Panc1 (cell line): ENCODE results near the gene SREK1IP1. TPM values are rescaled to one million over a fixed set of nuclear protein-coding genes. Genes with fewer than 3 reads are reported as not detected.

Experiments
- ATAC-seq: fragments of 200-7000 bp; cut with Tn5 transposase; 2 replicates; pipeline ENCODE4 v1.9.1; 2020; ENCODE audit warnings: mild to moderate bottlenecking, moderate library complexity
- BruUV-seq: library from RNA; stranded (reverse); fragments of 400-500 nt; replicated peaks from 2 replicates; lab custom pipeline; 2021; lab: Mats Ljungman, UMichigan
- CTCF ChIA-PET: fragments of 300-600 bp; sonication (Branson Sonifier 250); formaldehyde crosslinking; loops from one replicate; lab custom pipeline; 2022; ENCODE audit warnings: antibody characterized with exemption; lab: Charles Lee
- POLR2A ChIA-PET: fragments of 300-600 bp; sonication (Branson Sonifier 250); formaldehyde crosslinking; loops from one replicate; lab custom pipeline; 2022; ENCODE audit warnings: antibody characterized with exemption; lab: Charles Lee
- DNase-seq: peaks from one replicate; pipeline ENCODE4 v3.0.0-alpha.2; 2010; ENCODE audit warnings: low read depth, low spot score
- H3K27ac ChIP-seq: 2 replicates; pipeline ENCODE4 v1.5.1; 2011; ENCODE audit warnings: mild to moderate bottlenecking, low read length, inconsistent platforms
- H3K27me3 ChIP-seq: fragments of 200-500 bp; sonication (Bioruptor generic); 2 replicates; pipeline ENCODE4 v1.6.0; 2014; ENCODE audit warnings: low read length, inconsistent platforms; ENCODE audit not compliant: control insufficient read depth, insufficient read depth
- H3K36me3 ChIP-seq: fragments of 200-500 bp; sonication (Bioruptor generic); 2 replicates; pipeline ENCODE4 v1.5.1; 2014; ENCODE audit warnings: inconsistent platforms, mild to moderate bottlenecking, low read length, moderate library complexity; ENCODE audit not compliant: control insufficient read depth, insufficient read depth
- H3K4me1 ChIP-seq: 2 replicates; pipeline ENCODE4 v1.5.1; 2011; ENCODE audit warnings: inconsistent platforms, mild to moderate bottlenecking, low read length, moderate library complexity; ENCODE audit not compliant: control insufficient read depth, insufficient read depth
- H3K4me3 ChIP-seq, 2 experiments: 2 replicates each; pipeline ENCODE4 v1.5.1; 2011 to 2012; ENCODE audit warnings: low read depth in 2 of 2, low read length in 2 of 2, mild to moderate bottlenecking in 2 of 2, inconsistent platforms in 1 of 2, moderate library complexity in 1 of 2
- H3K9me3 ChIP-seq: fragments of 200-500 bp; sonication (Bioruptor generic); 2 replicates; pipeline ENCODE4 v1.5.1; 2014; ENCODE audit warnings: low read depth, mild to moderate bottlenecking, inconsistent platforms, low read length, moderate library complexity; ENCODE audit not compliant: control insufficient read depth, insufficient read depth
- POLR2AphosphoS5 ChIP-seq: IDR thresholded peaks from 2 replicates; pipeline ENCODE4 v1.6.1; 2012; ENCODE audit warnings: mild to moderate bottlenecking, low read depth, low read length, moderate library complexity
- SIN3A ChIP-seq: IDR thresholded peaks from 2 replicates; pipeline ENCODE4 v1.6.1; 2012; ENCODE audit warnings: low read depth, mild to moderate bottlenecking, low read length, moderate library complexity, borderline replicate concordance; ENCODE audit not compliant: insufficient read depth
- TCF7L2 ChIP-seq: IDR thresholded peaks from 2 replicates; pipeline ENCODE4 v1.6.1; 2011; ENCODE audit warnings: mild to moderate bottlenecking, low read depth, low read length, inconsistent platforms
- in situ Hi-C: cut with HindIII; loops from 2 replicates; pipeline ENCODE4 v1.10.0; 2016; ENCODE audit warnings: low sequenced_read_pairs, low pct_unique_long_range_greater_than_20kb
- intact Hi-C: fragments of 100-400 bp; cut with micrococcal nuclease; formaldehyde crosslinking; loops from one replicate; pipeline ENCODE4 v1.10.0; 2022; ENCODE audit not compliant: unreplicated experiment
- total RNA-seq: library from RNA; stranded (reverse); gene quantifications from one replicate; pipeline ENCODE4 v1.2.1, GENCODE V29; 2021; ENCODE audit not compliant: unreplicated experiment
- TF ChIP-seq, protein P1 (sequence below), 2 experiments: IDR thresholded peaks; 2 replicates each; pipeline ENCODE4 v1.6.1; 2011 to 2012; ENCODE audit warnings: low read depth in 2 of 2, control low read depth in 1 of 2, low read length in 1 of 2, mild to moderate bottlenecking in 1 of 2, moderate library complexity in 1 of 2; ENCODE audit not compliant: insufficient read depth in 1 of 2
- TF ChIP-seq, protein P2 (sequence below): fragments of 450-650 bp; IDR thresholded peaks from 2 replicates; pipeline ENCODE4 v1.5.1; 2017; ENCODE audit warnings: mild to moderate bottlenecking

SREK1IP1 gene
- total RNA-seq, 1 experiment from 2014 or later, result 13.3 TPM

DNA sequence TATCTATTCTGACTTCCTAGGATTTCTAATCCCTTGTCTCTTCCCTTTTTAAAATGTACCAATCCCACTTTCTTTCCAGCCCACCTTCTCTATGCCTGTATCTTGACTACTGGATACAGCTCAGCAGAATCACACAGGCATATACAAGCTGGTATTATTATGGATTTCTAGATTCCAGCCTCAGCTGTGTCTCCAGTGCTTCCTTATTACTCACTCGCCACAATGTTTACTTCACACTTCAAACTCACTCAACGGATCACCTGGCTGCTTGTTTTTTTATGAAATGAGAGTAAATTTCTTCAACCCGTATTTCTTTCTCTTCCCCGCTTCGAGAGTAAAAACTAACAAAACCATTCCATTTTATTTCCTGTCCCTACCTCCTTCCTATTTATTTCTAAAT, 39.0 kb upstream of the SREK1IP1 start:
- no peaks in the 10 kb centered on the region for H3K9me3 ChIP-seq
- ChIA-PET CTCF (interaction anchor here (0.7 kb wide), 1 partner anchor 39 kb away, joined by 4 read pairs; the partner anchor contains the start of gene CWC27), POLR2A (no interaction called here)
- in situ Hi-C loops (no loop called here), intact Hi-C loops (no loop called here)
- BruUV-seq, result no TSS peak
- H3K4me1 ChIP-seq, result no peaks in the 10 kb centered on the region
- TF ChIP-seq TCF7L2 (no peak), POLR2AphosphoS5 (no peak)
- TF ChIP-seq, protein P1, sequence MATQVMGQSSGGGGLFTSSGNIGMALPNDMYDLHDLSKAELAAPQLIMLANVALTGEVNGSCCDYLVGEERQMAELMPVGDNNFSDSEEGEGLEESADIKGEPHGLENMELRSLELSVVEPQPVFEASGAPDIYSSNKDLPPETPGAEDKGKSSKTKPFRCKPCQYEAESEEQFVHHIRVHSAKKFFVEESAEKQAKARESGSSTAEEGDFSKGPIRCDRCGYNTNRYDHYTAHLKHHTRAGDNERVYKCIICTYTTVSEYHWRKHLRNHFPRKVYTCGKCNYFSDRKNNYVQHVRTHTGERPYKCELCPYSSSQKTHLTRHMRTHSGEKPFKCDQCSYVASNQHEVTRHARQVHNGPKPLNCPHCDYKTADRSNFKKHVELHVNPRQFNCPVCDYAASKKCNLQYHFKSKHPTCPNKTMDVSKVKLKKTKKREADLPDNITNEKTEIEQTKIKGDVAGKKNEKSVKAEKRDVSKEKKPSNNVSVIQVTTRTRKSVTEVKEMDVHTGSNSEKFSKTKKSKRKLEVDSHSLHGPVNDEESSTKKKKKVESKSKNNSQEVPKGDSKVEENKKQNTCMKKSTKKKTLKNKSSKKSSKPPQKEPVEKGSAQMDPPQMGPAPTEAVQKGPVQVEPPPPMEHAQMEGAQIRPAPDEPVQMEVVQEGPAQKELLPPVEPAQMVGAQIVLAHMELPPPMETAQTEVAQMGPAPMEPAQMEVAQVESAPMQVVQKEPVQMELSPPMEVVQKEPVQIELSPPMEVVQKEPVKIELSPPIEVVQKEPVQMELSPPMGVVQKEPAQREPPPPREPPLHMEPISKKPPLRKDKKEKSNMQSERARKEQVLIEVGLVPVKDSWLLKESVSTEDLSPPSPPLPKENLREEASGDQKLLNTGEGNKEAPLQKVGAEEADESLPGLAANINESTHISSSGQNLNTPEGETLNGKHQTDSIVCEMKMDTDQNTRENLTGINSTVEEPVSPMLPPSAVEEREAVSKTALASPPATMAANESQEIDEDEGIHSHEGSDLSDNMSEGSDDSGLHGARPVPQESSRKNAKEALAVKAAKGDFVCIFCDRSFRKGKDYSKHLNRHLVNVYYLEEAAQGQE (IDR thresholded peaks at IDR 0.05; ENCODE audit: insufficient read depth in 1 of 2, low read depth in 2 of 2, low read length in 1 of 2), result no peak
- TF ChIP-seq, protein P2, sequence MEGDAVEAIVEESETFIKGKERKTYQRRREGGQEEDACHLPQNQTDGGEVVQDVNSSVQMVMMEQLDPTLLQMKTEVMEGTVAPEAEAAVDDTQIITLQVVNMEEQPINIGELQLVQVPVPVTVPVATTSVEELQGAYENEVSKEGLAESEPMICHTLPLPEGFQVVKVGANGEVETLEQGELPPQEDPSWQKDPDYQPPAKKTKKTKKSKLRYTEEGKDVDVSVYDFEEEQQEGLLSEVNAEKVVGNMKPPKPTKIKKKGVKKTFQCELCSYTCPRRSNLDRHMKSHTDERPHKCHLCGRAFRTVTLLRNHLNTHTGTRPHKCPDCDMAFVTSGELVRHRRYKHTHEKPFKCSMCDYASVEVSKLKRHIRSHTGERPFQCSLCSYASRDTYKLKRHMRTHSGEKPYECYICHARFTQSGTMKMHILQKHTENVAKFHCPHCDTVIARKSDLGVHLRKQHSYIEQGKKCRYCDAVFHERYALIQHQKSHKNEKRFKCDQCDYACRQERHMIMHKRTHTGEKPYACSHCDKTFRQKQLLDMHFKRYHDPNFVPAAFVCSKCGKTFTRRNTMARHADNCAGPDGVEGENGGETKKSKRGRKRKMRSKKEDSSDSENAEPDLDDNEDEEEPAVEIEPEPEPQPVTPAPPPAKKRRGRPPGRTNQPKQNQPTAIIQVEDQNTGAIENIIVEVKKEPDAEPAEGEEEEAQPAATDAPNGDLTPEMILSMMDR, result no peak
- no peak for ATAC-seq
- H3K36me3 ChIP-seq, result peaks cover 4% of the 10 kb centered on the region
- DNase-seq, result no peak
- no peaks in the 10 kb centered on the region for H3K27me3 ChIP-seq
- no peak overlapping the region for H3K27ac ChIP-seq
- no peak overlapping the region for H3K4me3 ChIP-seq

GRCh38 chr5:64806537-64806936, 38.0 kb upstream of the SREK1IP1 start:
- no peak for TF ChIP-seq SIN3A
- TF ChIP-seq, protein P1 (IDR thresholded peaks at IDR 0.05; ENCODE audit: insufficient read depth in 1 of 2, low read depth in 2 of 2, low read length in 1 of 2), result no peak
- TF ChIP-seq, protein P2, result no peak
- no peak for TF ChIP-seq POLR2AphosphoS5
- no peak for TF ChIP-seq TCF7L2
- intact Hi-C loops (no loop called here), in situ Hi-C loops (no loop called here)
- Histone ChIP-seq H3K9me3 (no peaks in the 10 kb centered on the region), H3K27me3 (no peaks in the 10 kb centered on the region), H3K4me3 (no peak overlapping the region), H3K4me1 (no peaks in the 10 kb centered on the region), H3K27ac (no peak overlapping the region), H3K36me3 (peaks cover 4% of the 10 kb centered on the region)
- ChIA-PET CTCF (no interaction called here), POLR2A (no interaction called here)
- DNase-seq (no peak), ATAC-seq (no peak)
- no TSS peak for BruUV-seq
